ENCODE data around the gene NAT16. TPM values are rescaled to one million over a fixed set of nuclear protein-coding genes. Genes with fewer than 3 reads are reported as not detected.

NAT16 gene
- total RNA-seq, 1 donor from 2014 or later = 2.4 TPM

GRCh38 chr7:101165958-101166647, 14.0 kb downstream of the NAT16 start:
- H3K36me3 Mint-ChIP-seq (ENCODE audit: unreplicated experiment) = no peaks in the 10 kb centered on the region

GRCh38 chr7:101165075-101165957, 14.8 kb downstream of the NAT16 start, which contains the start of gene VGF:
VGF (minus strand) TSS chr7:101165569; CDS start chr7:101164843, 726 bp downstream.
- peaks cover 32% of the 10 kb centered on the region for H3K4me1 Mint-ChIP-seq (ENCODE audit: low read depth, unreplicated experiment)
- no peaks in the 10 kb centered on the region for H3K36me3 Mint-ChIP-seq (ENCODE audit: unreplicated experiment)
- H3K4me3 Mint-ChIP-seq (ENCODE audit: unreplicated experiment) = peak within 1 kb of the TSS; percentile 84
- H3K27me3 Mint-ChIP-seq (ENCODE audit: unreplicated experiment) = peaks cover 51% of the 10 kb centered on the region
- TF ChIP-seq CTCF (IDR thresholded peaks at IDR 0.05; ENCODE audit: partially characterized antibody, unreplicated experiment) = no peak
- H3K27ac Mint-ChIP-seq (ENCODE audit: unreplicated experiment) = peak within 1 kb of the TSS; percentile 48
- peak; percentile 94 for DNase-seq
- peaks cover 18% of the 10 kb centered on the region for H3K9me3 Mint-ChIP-seq (ENCODE audit: unreplicated experiment)

More at GRCh38 chr7:101165958-101166647, 14.0 kb downstream of the NAT16 start:
- Mint-ChIP-seq H3K9me3 (ENCODE audit: unreplicated experiment) (peaks cover 18% of the 10 kb centered on the region), H3K27ac (ENCODE audit: unreplicated experiment) (peak overlapping the region; percentile 14), H3K4me1 (ENCODE audit: low read depth, unreplicated experiment) (peaks cover 34% of the 10 kb centered on the region), H3K4me3 (ENCODE audit: unreplicated experiment) (peak overlapping the region; percentile 84), H3K27me3 (ENCODE audit: unreplicated experiment) (peaks cover 56% of the 10 kb centered on the region)
- TF ChIP-seq CTCF (IDR thresholded peaks at IDR 0.05; ENCODE audit: partially characterized antibody, unreplicated experiment) = no peak
- DNase-seq = no peak

- H3K9me3 Mint-ChIP-seq (ENCODE audit: unreplicated experiment) = peaks cover 16% of the 10 kb centered on the region
- peak overlapping the region; percentile 84 for H3K4me3 Mint-ChIP-seq (ENCODE audit: unreplicated experiment)
- H3K36me3 Mint-ChIP-seq (ENCODE audit: unreplicated experiment) = no peaks in the 10 kb centered on the region
- DNase-seq = peak; percentile 46
- peaks cover 44% of the 10 kb centered on the region for H3K27me3 Mint-ChIP-seq (ENCODE audit: unreplicated experiment)
- H3K27ac Mint-ChIP-seq (ENCODE audit: unreplicated experiment) = peak overlapping the region; percentile 48
- TF ChIP-seq CTCF (IDR thresholded peaks at IDR 0.05; ENCODE audit: partially characterized antibody, unreplicated experiment) = no peak
- peaks cover 28% of the 10 kb centered on the region for H3K4me1 Mint-ChIP-seq (ENCODE audit: low read depth, unreplicated experiment)
These were observed 15.8 kb downstream of the NAT16 start for GRCh38 chr7:101164071-101164840.

GRCh38 chr7:101163279-101164070, 16.6 kb downstream of the NAT16 start:
- DNase-seq = peak; percentile 76
- Mint-ChIP-seq H3K4me1 (ENCODE audit: low read depth, unreplicated experiment) (peaks cover 25% of the 10 kb centered on the region), H3K9me3 (ENCODE audit: unreplicated experiment) (peaks cover 13% of the 10 kb centered on the region), H3K4me3 (ENCODE audit: unreplicated experiment) (peak overlapping the region; percentile 80), H3K27me3 (ENCODE audit: unreplicated experiment) (peaks cover 42% of the 10 kb centered on the region), H3K27ac (ENCODE audit: unreplicated experiment) (peak overlapping the region; percentile 48), H3K36me3 (ENCODE audit: unreplicated experiment) (no peaks in the 10 kb centered on the region)
- no peak for TF ChIP-seq CTCF (IDR thresholded peaks at IDR 0.05; ENCODE audit: partially characterized antibody, unreplicated experiment)
